HG02970 (cell line): ENCODE data around the gene CACNA2D4.
"Not testable (repeated sequence)": the region's sequence is repeated elsewhere in the genome, so short reads cannot be mapped to it uniquely, and the experiment has no call there.

Experiments
- ATAC-seq: cut with Tn5 transposase; IDR thresholded peaks from one replicate; pipeline ENCODE4 v1.9.1; 2021; ENCODE audit warnings: mild to moderate bottlenecking, moderate library complexity, moderate number of reproducible peaks; ENCODE audit not compliant: unreplicated experiment, low FRiP score

CACNA2D4 gene

DNA sequence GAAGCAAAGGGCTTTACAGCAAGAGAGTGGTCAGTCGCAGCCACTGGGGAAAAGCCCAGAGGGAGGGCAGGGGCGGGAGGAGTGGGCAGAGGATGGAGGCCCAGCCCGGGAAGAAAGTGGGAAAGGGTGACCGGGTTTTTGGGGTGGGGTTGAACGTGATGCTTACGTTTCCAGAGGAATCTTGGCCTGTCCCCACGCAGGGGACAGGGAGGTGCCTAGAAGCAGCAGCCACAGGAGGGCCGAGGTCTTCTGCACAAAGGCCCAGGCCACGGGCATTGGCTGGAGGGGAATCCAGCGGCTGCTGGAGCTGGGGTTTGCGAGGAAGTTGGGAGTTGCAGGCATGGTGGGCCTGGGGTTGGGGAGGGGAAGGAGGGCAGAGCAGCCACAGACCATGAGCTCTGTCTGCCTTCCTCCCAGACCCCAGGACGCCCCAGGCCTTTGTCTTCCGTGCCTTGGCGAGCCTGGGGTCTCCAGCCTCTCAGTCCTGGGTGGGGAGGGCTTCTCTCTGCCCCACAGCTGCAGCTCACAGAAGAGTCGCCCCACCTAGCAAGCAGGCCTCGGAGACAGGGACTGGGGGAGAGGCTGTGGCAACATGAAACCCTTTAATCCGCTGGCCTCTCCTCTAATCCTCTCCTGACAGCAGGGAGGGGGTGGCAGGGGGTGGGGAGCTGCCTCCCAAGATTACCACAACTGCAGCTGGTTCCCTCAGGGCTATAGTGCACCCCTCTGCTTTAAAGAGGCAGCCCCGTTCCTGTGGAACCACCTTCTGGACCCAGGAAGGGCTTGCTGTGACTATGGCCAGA is at the start of gene CACNA2D4:
TSS of gene CACNA2D4 (minus strand) at position 572 of the 803 bp plus-strand sequence. CDS start at position 393, 179 bp downstream.
- no peak for ATAC-seq

GRCh38 chr12:1966561-1967226 is 48.2 kb upstream of the CACNA2D4 start:
- ATAC-seq, result no peak

DNA sequence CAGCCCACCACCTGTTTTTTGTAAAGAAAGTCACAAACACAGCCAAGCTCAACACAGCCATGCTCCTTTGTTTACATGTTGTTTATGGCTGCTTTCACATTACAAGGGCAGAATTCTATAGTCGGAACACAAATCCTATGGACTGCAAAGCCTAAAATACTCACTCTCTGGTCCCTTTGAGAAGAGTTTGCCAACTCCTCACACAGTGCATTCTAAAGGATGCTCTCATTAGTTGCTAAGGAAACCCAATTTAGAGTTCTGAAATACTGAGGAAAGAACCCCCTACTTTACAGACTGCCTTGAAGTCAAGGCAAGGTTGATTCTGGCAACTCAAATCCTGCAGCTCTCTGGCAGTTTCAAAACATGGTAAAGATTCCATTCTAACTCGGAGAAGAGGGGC is 47.5 kb upstream of the CACNA2D4 start:
- no peak for ATAC-seq

DNA sequence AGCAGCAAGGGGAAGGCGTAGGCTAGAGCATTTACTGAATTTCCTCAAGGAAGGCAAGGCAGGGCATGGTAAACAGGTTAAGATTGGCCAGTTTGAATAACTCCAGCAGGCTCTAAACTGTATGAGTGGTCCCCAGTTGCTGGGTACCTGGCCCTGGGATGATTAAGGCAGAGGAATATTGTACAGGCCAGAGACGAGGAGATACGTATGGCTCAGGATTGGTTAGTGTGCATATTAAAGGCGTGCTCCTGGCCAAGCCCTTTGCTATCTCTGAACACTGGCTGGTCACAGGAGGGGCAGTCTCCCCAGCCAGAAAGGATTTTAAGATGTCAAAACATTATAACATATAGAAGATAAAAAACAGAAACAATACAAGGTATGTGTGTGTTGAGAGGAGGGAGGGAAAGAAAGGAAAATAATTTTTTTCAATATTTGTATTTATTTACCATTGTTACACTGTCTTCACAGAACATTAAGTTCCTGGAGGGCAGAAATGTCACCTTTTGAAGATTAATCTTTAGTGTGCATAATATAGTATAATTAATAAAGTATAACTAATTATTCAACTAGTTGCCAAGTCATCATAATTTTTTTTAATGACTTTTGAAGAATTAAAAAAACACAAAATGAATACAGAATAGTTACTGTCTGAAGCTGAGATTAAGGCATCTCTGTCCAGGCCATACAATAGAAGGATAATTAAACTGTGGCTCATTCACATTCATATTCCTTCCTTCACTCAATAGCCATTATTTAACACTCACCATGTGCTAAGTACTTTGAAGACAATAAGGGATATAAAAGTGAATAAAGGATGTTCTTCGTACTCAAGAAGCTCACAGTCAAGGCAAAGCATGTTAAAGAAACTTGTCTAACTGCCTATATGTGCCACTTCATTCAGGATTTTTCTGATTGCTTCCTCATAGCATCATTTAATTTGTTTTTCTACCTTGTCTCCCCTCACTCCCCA is 43.9 kb upstream of the CACNA2D4 start:
- no peak for ATAC-seq

DNA sequence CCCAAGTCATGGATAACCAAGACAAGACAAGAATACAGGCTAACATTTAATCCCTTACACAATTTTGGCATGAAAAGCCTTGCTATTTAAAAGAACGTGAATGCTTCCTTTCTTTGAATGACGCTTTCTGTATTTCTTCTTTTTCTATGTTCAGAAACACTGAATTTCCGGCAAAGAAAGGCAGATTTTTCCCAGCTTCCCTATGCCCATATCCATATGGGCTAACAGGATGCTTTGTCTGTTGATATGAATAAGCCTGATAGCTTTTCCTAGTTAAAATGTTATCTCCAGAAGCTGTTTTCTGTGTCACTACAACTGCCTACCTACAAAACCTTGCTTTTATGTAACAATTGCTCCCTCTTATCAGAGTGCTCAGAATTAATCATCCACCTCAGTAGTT is 38.3 kb upstream of the CACNA2D4 start:
- no peak for ATAC-seq

DNA sequence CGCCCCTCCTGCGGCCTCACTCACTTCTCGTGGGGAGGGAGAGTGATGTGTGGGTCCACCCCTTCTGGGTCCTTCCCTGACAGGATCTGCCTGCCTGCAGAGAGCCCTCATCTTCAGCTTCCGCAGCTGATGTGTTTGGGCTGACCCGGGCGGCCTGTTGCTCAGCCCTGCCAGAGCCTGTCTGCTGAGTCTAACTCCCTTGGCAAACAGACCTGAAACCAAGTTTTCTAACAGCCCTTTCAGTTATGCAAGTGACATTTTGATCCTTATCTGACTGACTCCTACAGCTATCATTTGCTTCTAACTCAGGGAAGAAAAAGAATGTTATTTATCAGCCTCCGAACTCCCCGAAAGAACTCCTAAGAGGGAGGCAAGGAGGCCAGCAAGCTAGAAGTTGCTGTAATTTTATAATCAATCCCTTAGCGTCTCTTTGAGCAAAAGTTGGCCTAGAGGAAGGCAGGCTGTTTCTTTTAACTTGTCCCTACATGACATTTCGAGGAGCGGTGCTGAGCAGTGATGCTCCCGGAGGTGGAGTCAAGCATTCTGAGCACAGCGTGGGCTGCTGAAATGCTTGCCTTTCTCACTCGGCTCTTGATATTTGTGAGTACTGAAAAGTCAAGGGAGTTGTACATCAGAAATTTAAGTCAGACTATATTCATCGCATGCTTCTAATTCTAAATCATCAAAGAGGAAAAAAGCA is 31.5 kb upstream of the CACNA2D4 start:
- no peak for ATAC-seq

DNA sequence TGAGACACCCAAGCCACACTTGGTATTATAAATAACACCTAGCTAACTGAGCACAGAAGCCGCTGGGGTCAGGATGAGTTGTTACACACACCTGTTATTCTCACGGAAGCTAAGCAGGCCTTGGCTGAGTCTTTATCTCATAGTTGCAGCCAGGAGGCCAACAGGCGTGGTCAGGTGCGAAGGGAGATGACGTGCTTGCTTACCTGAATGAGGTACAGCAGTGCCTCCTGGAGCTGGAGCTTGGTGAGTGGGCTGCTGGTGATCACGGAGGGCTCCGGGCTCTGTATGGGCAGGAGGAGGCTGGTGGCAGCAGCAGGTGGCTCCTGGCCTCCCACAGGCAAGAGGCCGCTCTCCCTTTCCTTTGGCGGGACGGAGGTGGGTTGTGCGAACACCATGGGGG is 30.4 kb upstream of the CACNA2D4 start:
- no peak for ATAC-seq

DNA sequence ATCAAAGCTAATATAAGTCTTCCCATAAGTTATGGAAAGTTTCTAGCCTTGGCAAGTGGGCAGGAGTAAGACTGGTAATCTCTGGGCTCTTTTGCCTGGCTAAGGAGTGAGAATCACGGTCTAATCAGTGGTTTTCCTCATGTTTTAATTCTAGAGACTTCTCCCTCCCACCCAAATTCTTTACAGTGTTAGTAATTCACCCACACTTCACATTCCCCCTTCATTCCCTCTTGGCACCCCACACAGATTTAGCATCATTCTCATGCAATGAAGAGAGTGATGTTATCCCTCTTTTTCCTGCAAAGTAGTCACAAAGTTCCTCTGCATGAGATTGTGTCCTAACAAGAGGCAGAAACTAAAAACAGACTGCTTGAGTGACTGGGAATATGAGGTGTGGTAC is 28.6 kb upstream of the CACNA2D4 start:
- no peak for ATAC-seq

DNA sequence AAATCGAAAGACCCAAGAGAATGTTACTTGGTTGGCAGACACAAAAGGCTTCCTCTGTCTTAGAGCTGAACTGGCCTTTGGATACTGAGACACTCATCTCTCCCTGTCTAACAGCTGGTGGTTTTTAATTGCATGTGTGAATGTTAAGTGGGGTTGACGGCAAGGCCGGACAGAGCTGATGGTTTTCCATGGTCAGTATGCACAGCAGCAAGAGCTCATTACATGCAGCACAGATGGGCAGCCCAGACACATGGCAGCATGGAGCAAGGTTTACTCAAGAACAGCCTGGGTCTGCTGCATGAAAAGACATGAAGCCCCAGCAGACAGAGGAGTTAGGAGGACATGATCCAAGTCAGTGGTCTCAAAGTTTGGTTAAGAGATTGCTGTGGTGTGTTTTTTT is 27.8 kb upstream of the CACNA2D4 start:
- ATAC-seq, result no peak

- ATAC-seq, result not testable (repeated sequence)
Observed at GRCh38 chr12:1945502-1945901, 27.1 kb upstream of the CACNA2D4 start.

- ATAC-seq, result peak; percentile 58
Observed at GRCh38 chr12:1939801-1940607, 21.6 kb upstream of the CACNA2D4 start.

DNA sequence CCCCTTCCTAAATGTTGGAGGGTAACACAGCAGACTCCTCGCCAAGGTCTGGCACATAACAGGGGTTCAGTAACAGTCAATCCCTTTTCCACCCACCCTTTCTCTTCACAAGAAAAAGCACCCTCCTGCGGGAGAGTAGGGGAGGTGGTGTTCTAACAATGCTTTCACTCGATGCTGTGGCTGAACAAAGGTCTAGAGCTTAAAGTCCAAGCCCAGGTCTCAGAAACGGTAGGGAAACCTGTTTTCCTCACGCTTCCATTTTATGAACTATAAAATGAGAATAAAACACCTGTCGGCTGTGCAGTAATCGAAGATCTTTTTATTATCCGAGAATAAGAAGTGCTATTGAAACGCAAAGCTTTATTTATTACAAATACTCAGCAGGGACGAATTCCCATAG is 20.9 kb upstream of the CACNA2D4 start:
- no peak for ATAC-seq

GRCh38 chr12:1937481-1938224 is 19.2 kb upstream of the CACNA2D4 start:
- ATAC-seq, result no peak

- ATAC-seq, result no peak
Observed at GRCh38 chr12:1936406-1937320, 18.2 kb upstream of the CACNA2D4 start.

DNA sequence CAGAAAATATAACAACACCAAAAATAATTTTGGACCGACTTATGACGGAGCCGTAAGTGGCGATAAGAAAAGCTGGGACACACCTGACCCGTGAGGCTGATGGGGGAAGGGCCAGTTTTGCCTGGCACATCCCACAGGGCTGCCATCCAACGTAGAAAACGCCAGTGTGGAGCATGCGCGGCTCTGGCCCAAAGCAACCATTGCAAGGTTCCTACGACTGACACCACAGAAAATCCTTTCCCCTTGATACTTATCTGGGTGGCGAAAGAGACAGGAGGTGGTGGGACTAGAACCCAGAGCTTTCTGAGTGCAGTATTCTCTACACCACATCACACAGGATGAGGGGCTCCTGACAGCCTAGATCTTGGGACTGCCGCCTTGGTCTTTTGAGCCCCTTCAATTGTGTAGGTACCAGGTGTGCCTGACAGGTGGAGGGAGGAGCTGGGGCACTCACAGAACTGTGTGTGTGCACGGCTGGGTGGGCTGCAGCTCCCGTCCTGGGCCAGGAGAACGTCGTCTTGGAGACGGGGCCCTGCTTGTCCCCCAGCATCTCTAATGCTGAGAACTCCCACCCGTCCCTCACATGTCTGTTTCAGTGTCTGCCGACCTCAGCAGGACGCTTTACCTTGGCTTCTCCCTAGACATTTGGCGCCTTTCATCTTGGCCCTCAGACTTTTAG is 17.4 kb upstream of the CACNA2D4 start:
- ATAC-seq, result no peak

DNA sequence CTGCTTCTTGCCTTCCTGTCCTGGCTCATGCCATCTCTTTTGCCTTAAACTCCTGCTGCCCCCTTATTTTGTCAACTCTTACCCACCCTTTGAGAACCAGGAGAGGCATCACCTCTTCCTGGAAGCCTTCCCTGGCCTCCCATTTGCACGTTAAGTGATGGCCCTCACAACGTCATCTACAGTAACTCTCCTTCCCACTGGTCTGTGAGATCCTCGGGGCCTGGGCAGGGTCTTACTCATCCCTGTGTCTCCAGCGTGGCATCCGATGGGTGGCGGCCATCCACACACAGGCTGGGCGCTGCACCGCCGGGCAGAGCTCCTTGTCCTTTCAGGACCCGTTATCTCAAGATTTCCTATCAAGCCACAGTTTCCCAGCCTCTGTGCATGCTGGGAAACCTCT is 16.8 kb upstream of the CACNA2D4 start:
- no peak for ATAC-seq

GRCh38 chr12:1934831-1935230 is 16.4 kb upstream of the CACNA2D4 start:
- ATAC-seq, result no peak
